Karpas-422 (cell line): ENCODE results near the gene ADAM8. TPM values are rescaled to one million over a fixed set of nuclear protein-coding genes. Genes with fewer than 3 reads are reported as not detected.
"Not testable (repeated sequence)": the region's sequence is repeated elsewhere in the genome, so short reads cannot be mapped to it uniquely, and the experiment has no call there.

Source experiments
- DNase-seq: peaks from one replicate; pipeline ENCODE4 v3.0.0-alpha.2; 2015
- H2AFZ ChIP-seq: fragments of 200-600 bp; sonication (generic); 2 replicates; pipeline ENCODE4 v1.6.1; 2014; ENCODE audit warnings: antibody characterized with exemption, low read length, mixed read lengths
- H3K27ac ChIP-seq: fragments of 200-600 bp; sonication (generic); 2 replicates; pipeline ENCODE4 v1.5.1; 2014; ENCODE audit warnings: mild to moderate bottlenecking, low read length, moderate library complexity
- H3K27me3 ChIP-seq: fragments of 200-600 bp; sonication (generic); 2 replicates; pipeline ENCODE4 v1.6.1; 2014; ENCODE audit warnings: low read length, mixed read lengths
- H3K36me3 ChIP-seq: fragments of 200-600 bp; sonication (generic); 2 replicates; pipeline ENCODE4 v1.6.1; 2014; ENCODE audit warnings: low read length, mixed read lengths; ENCODE audit not compliant: insufficient read depth
- H3K4me1 ChIP-seq: fragments of 200-600 bp; sonication (generic); 2 replicates; pipeline ENCODE4 v1.6.1; 2014; ENCODE audit warnings: mild to moderate bottlenecking, low read length, mixed read lengths
- H3K4me2 ChIP-seq: fragments of 200-600 bp; sonication (generic); 2 replicates; pipeline ENCODE4 v1.6.1; 2014; ENCODE audit warnings: low read length, low read depth, mild to moderate bottlenecking; ENCODE audit not compliant: poor library complexity, severe bottlenecking
- H3K4me3 ChIP-seq: fragments of 200-600 bp; sonication (generic); 2 replicates; pipeline ENCODE4 v1.5.1; 2014; ENCODE audit warnings: mild to moderate bottlenecking, antibody characterized with exemption, low read length, mixed read lengths
- H3K79me2 ChIP-seq: fragments of 200-600 bp; sonication (generic); 2 replicates; pipeline ENCODE4 v1.6.1; 2014; ENCODE audit warnings: mild to moderate bottlenecking, low read length, mixed read lengths
- H3K9ac ChIP-seq: fragments of 200-600 bp; sonication (generic); 2 replicates; pipeline ENCODE4 v1.6.0; 2014; ENCODE audit warnings: low read length
- H3K9me2 ChIP-seq: fragments of 200-600 bp; sonication (generic), shearing (Covaris generic); replicated peaks from 2 replicates; pipeline ENCODE4 v1.6.0; 2014; ENCODE audit warnings: mild to moderate bottlenecking, low read length, moderate library complexity; ENCODE audit not compliant: insufficient read depth
- H3K9me3 ChIP-seq: fragments of 300-700, 200-600 bp; sonication (generic); 2 replicates; pipeline ENCODE4 v1.6.1; 2014; ENCODE audit warnings: low read length, mixed read lengths
- H4K20me1 ChIP-seq: fragments of 200-600 bp; sonication (generic); 2 replicates; pipeline ENCODE4 v1.6.1; 2014; ENCODE audit warnings: mild to moderate bottlenecking, antibody characterized with exemption, low read length, low read depth; ENCODE audit not compliant: insufficient read depth
- total RNA-seq: library from RNA; depleted of rRNA; stranded (reverse); fragments of >200 nt; shearing (Covaris generic); gene quantifications from 2 replicates; pipeline ENCODE4 v1.2.3, GENCODE V29; 2014; ENCODE audit warnings: low replicate concordance

ADAM8 gene
- total RNA-seq, 1 experiment from 2014 or later, result 0.71 TPM

DNA sequence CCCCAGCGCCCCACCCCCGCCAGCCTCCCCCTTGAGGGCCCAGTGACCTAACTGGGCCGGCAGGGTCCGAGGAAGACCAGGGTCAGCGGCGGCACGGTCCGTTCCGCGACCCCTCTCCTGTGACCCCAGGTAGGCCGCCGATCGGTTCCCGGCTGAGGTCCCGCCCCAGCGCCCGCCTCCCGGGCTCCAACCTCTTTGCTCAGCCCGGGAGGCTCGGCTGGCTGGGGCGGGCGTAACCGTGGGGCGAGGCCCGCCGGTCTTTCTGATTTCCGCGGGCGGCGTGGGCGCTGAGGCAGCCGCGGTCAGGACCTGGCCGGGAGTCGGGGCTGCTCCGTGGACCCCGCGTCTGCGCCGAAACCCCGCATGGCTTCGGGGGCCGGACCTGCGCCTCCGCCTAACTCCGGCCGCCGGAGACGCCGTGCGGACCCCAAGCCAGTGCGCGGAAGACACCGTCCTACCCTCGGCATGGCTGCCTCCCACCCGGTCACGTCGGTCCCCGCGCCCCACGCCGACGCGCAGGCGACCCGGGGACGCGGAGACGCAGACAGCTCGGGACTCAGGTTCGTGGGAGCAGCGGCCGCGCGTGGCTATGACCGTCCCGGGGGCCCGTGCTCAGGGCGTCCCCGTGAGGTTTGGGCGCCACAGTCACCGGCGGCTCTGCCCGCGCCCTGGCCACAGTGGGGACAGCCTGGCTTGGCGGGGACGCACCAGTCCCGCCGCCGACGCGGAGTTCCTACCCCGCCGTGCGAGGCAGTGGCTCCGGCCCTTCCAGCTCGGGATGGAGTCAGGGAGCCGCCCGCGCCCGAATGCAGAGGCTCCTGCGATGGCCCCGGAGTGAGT lies 40.0 kb downstream of the ADAM8 start:
- Histone ChIP-seq H3K4me2 (no peak overlapping the region), H3K36me3 (no peaks in the 10 kb centered on the region), H3K4me3 (no peak overlapping the region), H3K9me3 (no peaks in the 10 kb centered on the region), H3K27me3 (no peaks in the 10 kb centered on the region), H3K27ac (no peak overlapping the region), H2AFZ (no peak overlapping the region), H3K9ac (no peak overlapping the region), H3K4me1 (no peaks in the 10 kb centered on the region), H4K20me1 (no peaks in the 10 kb centered on the region), H3K79me2 (no peaks in the 10 kb centered on the region), H3K9me2 (no peaks in the 10 kb centered on the region)
- no peak for DNase-seq

DNA sequence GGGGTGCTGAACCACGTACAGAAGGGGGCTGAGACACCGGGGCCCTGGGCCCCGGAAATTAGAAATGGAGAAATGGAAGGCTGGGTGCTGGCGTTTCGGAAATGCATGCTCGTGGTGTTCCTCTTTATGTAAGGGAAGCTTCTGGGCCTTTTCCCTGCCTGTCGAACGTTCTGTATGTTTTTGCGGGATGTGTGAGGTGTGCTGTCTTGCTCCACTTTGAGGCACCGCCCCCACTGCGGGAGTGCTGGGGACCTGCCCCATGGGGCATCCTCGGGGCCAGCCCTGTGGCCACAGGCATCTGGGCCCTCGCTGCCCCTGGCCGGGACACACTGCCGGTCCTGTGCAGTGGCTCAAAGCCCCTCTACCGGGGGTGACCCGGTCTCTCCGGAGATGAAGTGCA lies 40.7 kb downstream of the ADAM8 start:
- Histone ChIP-seq H2AFZ (no peak overlapping the region), H3K4me1 (no peaks in the 10 kb centered on the region)
- DNase-seq, result no peak

DNA sequence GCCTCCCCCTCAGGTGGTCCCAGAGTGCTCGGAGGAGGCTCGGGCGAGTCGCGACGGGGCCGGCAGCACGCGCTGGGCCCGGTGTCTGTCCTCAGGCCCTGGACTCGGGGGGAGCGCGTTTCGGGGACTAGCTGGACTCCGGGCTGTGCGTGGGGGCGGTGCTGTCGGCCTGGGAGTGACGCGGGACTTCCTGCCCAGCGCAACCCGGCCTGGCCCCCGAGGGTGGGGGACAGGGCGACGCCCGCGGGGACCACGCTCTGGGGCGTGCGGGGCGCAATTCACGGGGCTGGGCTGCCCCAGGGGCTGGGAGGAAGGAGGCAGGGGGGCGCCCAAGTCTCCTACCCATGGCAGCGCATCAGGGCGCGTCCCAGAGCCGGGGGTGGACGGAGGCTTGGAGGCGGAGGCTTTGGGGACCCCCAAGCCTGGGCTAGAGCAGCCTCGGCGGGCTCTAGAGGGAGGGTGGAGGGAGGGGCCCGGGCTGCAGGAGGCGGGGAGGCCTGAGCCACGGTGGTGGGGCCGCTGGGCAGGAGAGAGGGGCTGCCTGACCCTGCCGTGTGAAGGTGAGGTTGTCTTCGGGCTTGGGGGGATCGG lies 41.3 kb downstream of the ADAM8 start:
- no peak overlapping the region for H3K9ac ChIP-seq
- H3K4me3 ChIP-seq, result no peak overlapping the region
- no peaks in the 10 kb centered on the region for H3K79me2 ChIP-seq
- no peak overlapping the region for H2AFZ ChIP-seq
- H3K36me3 ChIP-seq, result no peaks in the 10 kb centered on the region
- no peak for DNase-seq
- no peaks in the 10 kb centered on the region for H3K4me1 ChIP-seq
- H3K9me2 ChIP-seq, result no peaks in the 10 kb centered on the region
- H3K27me3 ChIP-seq, result no peaks in the 10 kb centered on the region
- H3K4me2 ChIP-seq, result no peak overlapping the region
- no peaks in the 10 kb centered on the region for H3K9me3 ChIP-seq
- no peaks in the 10 kb centered on the region for H4K20me1 ChIP-seq
- no peak overlapping the region for H3K27ac ChIP-seq

More for the DNA sequence above, 40.7 kb downstream of the ADAM8 start:
- no peak overlapping the region for H3K27ac ChIP-seq
- no peaks in the 10 kb centered on the region for H3K9me3 ChIP-seq
- H3K27me3 ChIP-seq, result no peaks in the 10 kb centered on the region
- no peak overlapping the region for H3K4me3 ChIP-seq
- H3K9me2 ChIP-seq, result no peaks in the 10 kb centered on the region
- H3K4me2 ChIP-seq, result no peak overlapping the region
- H4K20me1 ChIP-seq, result no peaks in the 10 kb centered on the region
- H3K9ac ChIP-seq, result no peak overlapping the region
- H3K36me3 ChIP-seq, result no peaks in the 10 kb centered on the region
- H3K79me2 ChIP-seq, result no peaks in the 10 kb centered on the region

DNA sequence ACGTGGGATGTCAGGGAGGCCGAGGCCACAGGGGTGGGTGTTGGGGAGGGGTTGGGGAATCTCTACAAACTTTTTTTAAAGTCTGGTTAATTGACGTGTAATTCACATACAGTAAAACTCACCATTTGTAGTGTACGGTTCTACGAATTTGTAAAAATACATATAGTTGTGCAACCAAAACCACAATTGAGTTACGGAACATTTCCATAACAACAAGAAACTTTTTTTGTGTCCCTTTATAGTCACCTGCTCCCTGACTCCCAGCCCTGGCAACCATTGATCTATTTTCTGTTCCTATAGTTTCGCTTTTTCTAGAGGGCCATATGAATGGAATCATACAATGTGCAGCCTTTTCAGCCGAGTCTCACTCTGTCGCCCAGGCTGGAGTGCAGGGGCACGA lies 41.9 kb downstream of the ADAM8 start:
- not testable (repeated sequence) for H3K36me3 ChIP-seq, H3K27ac ChIP-seq, H3K9me2 ChIP-seq, H2AFZ ChIP-seq, H3K27me3 ChIP-seq, H3K4me1 ChIP-seq, H3K9ac ChIP-seq, DNase-seq, H4K20me1 ChIP-seq, H3K9me3 ChIP-seq, H3K4me3 ChIP-seq, H3K4me2 ChIP-seq, H3K79me2 ChIP-seq

DNA sequence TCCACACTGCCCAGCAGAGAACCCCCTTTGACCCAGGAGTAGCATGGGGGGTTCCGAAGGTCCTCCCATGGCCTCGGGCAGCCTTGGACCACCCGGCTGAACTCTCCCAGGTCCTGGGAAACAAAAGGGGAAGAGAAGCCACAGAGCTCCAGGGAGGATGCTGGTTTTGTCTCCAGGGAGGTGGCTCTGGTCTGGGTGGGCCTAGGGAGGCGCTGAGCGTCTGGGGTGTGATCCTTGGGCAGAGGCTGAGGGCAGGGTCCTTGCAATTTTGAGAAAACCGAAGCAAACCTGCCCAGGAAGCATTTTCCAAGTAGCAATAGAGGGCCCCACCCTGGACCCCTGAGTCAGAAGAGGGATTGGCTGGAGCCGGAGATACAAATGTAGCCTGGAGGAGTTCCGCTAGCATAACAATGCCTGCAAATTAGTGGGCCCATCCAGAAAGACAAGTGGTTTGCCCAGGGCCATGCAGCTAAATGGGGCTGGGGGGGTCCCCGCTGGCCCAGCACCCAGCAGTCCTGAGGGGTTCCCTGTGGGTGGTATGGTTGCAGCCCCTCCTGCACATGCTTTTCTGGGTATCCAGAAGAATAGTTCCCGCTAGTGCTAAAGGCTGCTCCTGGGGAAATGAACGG lies 44.6 kb downstream of the ADAM8 start:
- no peak for DNase-seq
- H3K27me3 ChIP-seq, result no peaks in the 10 kb centered on the region

DNA sequence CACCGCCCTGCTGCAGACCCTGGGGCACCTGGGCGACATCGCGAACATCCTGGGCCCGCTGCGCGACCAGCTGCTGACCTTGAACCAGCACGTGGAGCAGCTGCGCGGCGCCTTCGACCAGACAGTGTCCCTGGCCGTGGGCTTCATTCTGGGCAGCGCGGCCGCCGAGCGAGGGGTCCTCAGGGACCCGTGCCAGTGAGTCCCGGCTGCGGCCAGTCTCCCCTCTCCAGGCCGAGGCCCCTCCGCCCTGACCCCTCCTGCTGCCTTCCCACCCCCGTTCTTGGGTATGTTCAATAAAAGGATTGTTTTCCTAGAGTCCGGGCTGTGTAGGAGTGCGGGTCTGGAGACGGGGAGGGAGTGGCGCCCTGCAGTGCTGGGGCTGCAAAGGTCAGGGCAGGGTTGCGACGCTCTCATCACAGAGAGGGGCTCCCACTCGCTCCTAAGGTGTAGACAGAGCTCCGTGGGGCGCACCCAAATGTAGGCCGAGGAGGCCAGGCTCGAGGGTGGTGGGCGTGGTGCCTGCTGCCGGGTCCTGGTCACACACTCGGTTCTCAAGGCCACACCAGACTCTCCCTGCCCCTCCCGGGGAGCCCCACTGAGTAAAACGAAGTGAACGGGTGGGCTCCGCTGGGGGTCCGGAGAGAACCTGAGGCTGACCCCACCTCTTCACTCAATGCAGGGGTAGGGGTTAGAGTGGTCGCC lies 45.3 kb downstream of the ADAM8 start:
- DNase-seq, result no peak
- no peak overlapping the region for H3K9ac ChIP-seq
- H3K27me3 ChIP-seq, result no peaks in the 10 kb centered on the region
- H3K4me2 ChIP-seq, result no peak overlapping the region
- H3K9me2 ChIP-seq, result no peaks in the 10 kb centered on the region
- H3K79me2 ChIP-seq, result no peaks in the 10 kb centered on the region
- H2AFZ ChIP-seq, result no peak overlapping the region
- H3K4me1 ChIP-seq, result no peaks in the 10 kb centered on the region
- no peaks in the 10 kb centered on the region for H3K36me3 ChIP-seq
- no peaks in the 10 kb centered on the region for H3K9me3 ChIP-seq
- no peaks in the 10 kb centered on the region for H4K20me1 ChIP-seq
- H3K27ac ChIP-seq, result no peak overlapping the region
- H3K4me3 ChIP-seq, result no peak overlapping the region

More for the DNA sequence above, 44.6 kb downstream of the ADAM8 start:
- H3K36me3 ChIP-seq, result no peaks in the 10 kb centered on the region
- H3K27ac ChIP-seq, result no peak overlapping the region
- H3K9ac ChIP-seq, result no peak overlapping the region
- H4K20me1 ChIP-seq, result no peaks in the 10 kb centered on the region
- no peaks in the 10 kb centered on the region for H3K9me3 ChIP-seq
- no peaks in the 10 kb centered on the region for H3K4me1 ChIP-seq
- no peak overlapping the region for H2AFZ ChIP-seq
- H3K79me2 ChIP-seq, result no peaks in the 10 kb centered on the region
- H3K9me2 ChIP-seq, result no peaks in the 10 kb centered on the region
- no peak overlapping the region for H3K4me2 ChIP-seq
- H3K4me3 ChIP-seq, result no peak overlapping the region

DNA sequence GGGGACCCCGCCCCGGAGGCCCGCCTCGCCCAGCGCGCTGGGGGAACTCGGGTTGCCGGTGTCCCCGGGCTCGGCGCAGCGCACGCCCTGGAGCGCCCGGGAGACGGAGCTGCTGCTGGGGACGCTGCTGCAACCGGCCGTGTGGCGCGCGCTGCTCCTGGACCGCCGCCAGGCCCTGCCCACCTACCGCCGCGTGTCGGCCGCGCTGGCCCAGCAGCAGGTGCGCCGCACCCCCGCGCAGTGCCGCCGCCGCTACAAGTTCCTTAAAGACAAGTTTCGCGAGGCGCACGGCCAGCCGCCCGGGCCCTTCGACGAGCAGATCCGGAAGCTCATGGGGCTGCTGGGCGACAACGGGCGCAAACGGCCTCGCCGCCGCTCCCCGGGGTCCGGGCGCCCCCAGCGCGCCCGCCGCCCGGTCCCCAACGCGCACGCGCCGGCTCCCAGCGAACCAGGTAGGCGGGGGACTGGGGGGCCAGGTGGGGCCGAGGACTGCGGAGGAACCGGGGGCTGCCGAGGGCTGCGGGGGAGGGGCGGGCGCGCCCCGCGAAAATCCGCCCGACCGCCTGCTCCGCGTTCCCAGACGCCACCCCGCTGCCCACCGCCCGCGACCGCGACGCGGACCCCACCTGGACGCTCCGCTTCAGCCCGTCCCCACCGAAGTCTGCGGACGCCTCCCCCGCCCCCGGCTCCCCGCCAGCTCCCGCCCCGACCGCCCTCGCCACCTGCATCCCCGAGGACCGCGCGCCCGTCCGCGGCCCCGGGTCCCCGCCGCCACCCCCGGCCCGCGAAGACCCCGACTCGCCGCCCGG lies 46.1 kb downstream of the ADAM8 start:
- no peak overlapping the region for H3K9ac ChIP-seq
- H4K20me1 ChIP-seq, result no peaks in the 10 kb centered on the region
- no peaks in the 10 kb centered on the region for H3K27me3 ChIP-seq
- no peaks in the 10 kb centered on the region for H3K9me3 ChIP-seq
- no peak overlapping the region for H3K27ac ChIP-seq
- H3K36me3 ChIP-seq, result no peaks in the 10 kb centered on the region
- no peak overlapping the region for H3K4me3 ChIP-seq
- DNase-seq, result no peak
- H3K9me2 ChIP-seq, result no peaks in the 10 kb centered on the region
- no peaks in the 10 kb centered on the region for H3K79me2 ChIP-seq
- no peaks in the 10 kb centered on the region for H3K4me1 ChIP-seq
- H3K4me2 ChIP-seq, result no peak overlapping the region
- no peak overlapping the region for H2AFZ ChIP-seq
